SK-N-SH (cell line): Measurements from ENCODE around the gene KRT35. TPM values are rescaled to one million over a fixed set of nuclear protein-coding genes. Genes with fewer than 3 reads are reported as not detected.

Source experiments
- CTCF ChIA-PET: fragments of 300-600, 350-600 bp; formaldehyde crosslinking; extraction: SDS; loops from one replicate; lab custom pipeline; 2021; lab: Yijun Ruan, JAX
- POLR2A ChIA-PET: fragments of 350-600 bp; sonication (Branson Sonifier 250); formaldehyde crosslinking; extraction: SDS; loops from one replicate; lab custom pipeline; 2020; ENCODE audit warnings: antibody characterized with exemption, inconsistent platforms; lab: Yijun Ruan, JAX
- DNase-seq: peaks from one replicate; pipeline ENCODE4 v3.0.0; 2012
- H2AFZ ChIP-seq: fragments of 200-600 bp; sonication (generic); 2 replicates; pipeline ENCODE4 v1.8.1; 2016; ENCODE audit warnings: antibody characterized with exemption, mild to moderate bottlenecking, low read depth
- H3F3A ChIP-seq: fragments of 200-600 bp; sonication (generic); replicated peaks from 2 replicates; pipeline ENCODE3; 2016; ENCODE audit warnings: antibody characterized with exemption, mild to moderate bottlenecking; ENCODE audit not compliant: insufficient read depth
- H3K27ac ChIP-seq, 2 experiments: fragments of 200-500 bp in 1 of 2; fragments of 200-600 bp in 1 of 2; sonication (Bioruptor generic) in 1 of 2; sonication (generic), shearing (Covaris generic) in 1 of 2; 2 replicates each; pipeline versions ENCODE4 v1.5.1 to v1.6.1; 2014 to 2016; ENCODE audit warnings: low read depth in 2 of 2, inconsistent platforms in 1 of 2, low read length in 1 of 2, mild to moderate bottlenecking in 1 of 2, mixed read lengths in 1 of 2
- H3K27me3 ChIP-seq: fragments of 200-600 bp; sonication (generic), shearing (Covaris generic); 2 replicates; pipeline ENCODE4 v1.6.1; 2016; ENCODE audit warnings: mixed run types; ENCODE audit not compliant: insufficient read depth
- H3K36me3 ChIP-seq, 2 experiments: fragments of 200-500 bp in 1 of 2; fragments of 200-600 bp in 1 of 2; sonication (Bioruptor generic) in 1 of 2; sonication (generic) in 1 of 2; replicated peaks in 1 of 2; 2 replicates each; pipeline versions ENCODE3 to v1.5.1; 2014 to 2016; ENCODE audit warnings: low read length in 1 of 2, mild to moderate bottlenecking in 1 of 2; ENCODE audit not compliant: insufficient read depth in 2 of 2, control insufficient read depth in 1 of 2
- H3K4me1 ChIP-seq, 2 experiments: fragments of 200-500 bp in 1 of 2; fragments of 200-600 bp in 1 of 2; sonication (Bioruptor generic) in 1 of 2; sonication (generic), shearing (Covaris generic) in 1 of 2; 2 replicates each; pipeline versions ENCODE4 v1.5.1 to v1.6.1; 2014 to 2016; ENCODE audit warnings: low read depth in 1 of 2, low read length in 1 of 2, mixed run types in 1 of 2; ENCODE audit not compliant: insufficient read depth in 2 of 2, control insufficient read depth in 1 of 2
- H3K4me2 ChIP-seq: fragments of 200-600 bp; sonication (generic), shearing (Covaris generic); 2 replicates; pipeline ENCODE4 v1.6.1; 2017; ENCODE audit warnings: mixed run types
- H3K4me3 ChIP-seq, 2 experiments: fragments of 200-500 bp in 1 of 2; fragments of 200-600 bp in 1 of 2; sonication (Bioruptor generic) in 1 of 2; sonication (generic), shearing (Covaris generic) in 1 of 2; 2 replicates each; pipeline versions ENCODE4 v1.5.1 to v1.8.1; 2014 to 2016; ENCODE audit warnings: low read depth in 2 of 2, inconsistent platforms in 1 of 2, low read length in 1 of 2, mild to moderate bottlenecking in 1 of 2, mixed read lengths in 1 of 2, moderate library complexity in 1 of 2
- H3K79me2 ChIP-seq: fragments of 200-600 bp; sonication (generic); 2 replicates; pipeline ENCODE4 v1.8.1; 2017; ENCODE audit warnings: mild to moderate bottlenecking; ENCODE audit not compliant: insufficient read depth
- H3K9ac ChIP-seq: fragments of 200-600 bp; sonication (generic); 2 replicates; pipeline ENCODE4 v1.6.1; 2017; ENCODE audit warnings: mixed run types
- H3K9me2 ChIP-seq: fragments of 200-600 bp; sonication (generic); 2 replicates; pipeline ENCODE4 v1.6.1; 2017; ENCODE audit warnings: mixed run types
- H3K9me3 ChIP-seq: fragments of 200-600 bp; sonication (generic); 2 replicates; pipeline ENCODE4 v1.6.1; 2017; ENCODE audit warnings: mixed run types, mild to moderate bottlenecking, moderate library complexity
- H4K20me1 ChIP-seq: fragments of 200-600 bp; sonication (generic); 2 replicates; pipeline ENCODE4 v1.6.1; 2017; ENCODE audit warnings: mild to moderate bottlenecking, mixed run types; ENCODE audit not compliant: insufficient read depth
- CHD2 ChIP-seq: fragments of 150-350 bp; IDR thresholded peaks from 2 replicates; pipeline ENCODE4 v1.6.1; 2018; ENCODE audit warnings: low read length; ENCODE audit not compliant: partially characterized antibody
- ELF1 ChIP-seq: IDR thresholded peaks from 2 replicates; pipeline ENCODE4 v1.4.0; 2012
- EZH2phosphoT487 ChIP-seq: fragments of 200-600 bp; sonication (generic); IDR thresholded peaks from 2 replicates; pipeline ENCODE4 v1.6.1; 2017; ENCODE audit warnings: low read depth, mixed run types, mild to moderate bottlenecking, antibody characterized with exemption, moderate library complexity, borderline replicate concordance
- FOSL2 ChIP-seq: IDR thresholded peaks from 2 replicates; pipeline ENCODE4 v1.4.0; 2012; ENCODE audit warnings: low read depth, mild to moderate bottlenecking, moderate library complexity, borderline replicate concordance
- FOXJ3 ChIP-seq: sonication (generic); formaldehyde crosslinking; IDR thresholded peaks from 2 replicates; pipeline ENCODE4 v1.5.1; 2020; ENCODE audit warnings: mild to moderate bottlenecking, missing genetic modification reagents
- GABPA ChIP-seq: IDR thresholded peaks from 2 replicates; pipeline ENCODE4 v1.4.0; 2012; ENCODE audit warnings: low read depth, mild to moderate bottlenecking
- GATA2 ChIP-seq: sonication (generic); formaldehyde crosslinking; IDR thresholded peaks from 2 replicates; pipeline ENCODE4 v1.5.0; 2020; ENCODE audit warnings: mild to moderate bottlenecking, missing genetic modification reagents
- MXI1 ChIP-seq: IDR thresholded peaks from 2 replicates; pipeline ENCODE4 v1.6.1; 2012; ENCODE audit warnings: mild to moderate bottlenecking, low read depth, low read length, improper control_type of control experiment
- POLR2AphosphoS5 ChIP-seq: IDR thresholded peaks from 2 replicates; pipeline ENCODE4 v1.6.1; 2012; ENCODE audit warnings: low read depth, low read length
- RAD21 ChIP-seq: IDR thresholded peaks from 2 replicates; pipeline ENCODE4 v1.6.1; 2012; ENCODE audit warnings: mild to moderate bottlenecking, low read length
- RCOR1 ChIP-seq: fragments of 150-350 bp; IDR thresholded peaks from 2 replicates; pipeline ENCODE4 v1.6.1; 2017; ENCODE audit warnings: antibody characterized with exemption, low read length
- SMC3 ChIP-seq: IDR thresholded peaks from 2 replicates; pipeline ENCODE4 v1.6.1; 2012; ENCODE audit warnings: low read depth, low read length, improper control_type of control experiment
- YY1 ChIP-seq: IDR thresholded peaks from 2 replicates; pipeline ENCODE4 v1.4.0; 2012; ENCODE audit warnings: low read depth, mild to moderate bottlenecking
- WGBS: methylation state at CpG from one replicate; pipeline ENCODE4 v1.1.6; 2017; ENCODE audit warnings: low lambda C conversion rate; 5-methylcytosine and 5-hydroxymethylcytosine counted together
- polyA plus RNA-seq, 3 experiments: library from polyadenylated mRNA; depleted of rRNA; stranded (reverse); fragments of >200 nt; gene quantifications; 2 replicates each; pipeline ENCODE4 v1.2.3, GENCODE V29; 2012
- TF ChIP-seq, protein P1 (sequence below): IDR thresholded peaks from 2 replicates; pipeline ENCODE4 v1.4.0; 2012; ENCODE audit warnings: low read depth, borderline replicate concordance
- TF ChIP-seq, protein P2 (sequence below): IDR thresholded peaks from 2 replicates; pipeline ENCODE4 v1.4.0; 2012; ENCODE audit warnings: low read depth, borderline replicate concordance

KRT35 gene
- polyA plus RNA-seq, 1 of the 3 experiments (the other 2 are of a cell fraction): not detected

DNA sequence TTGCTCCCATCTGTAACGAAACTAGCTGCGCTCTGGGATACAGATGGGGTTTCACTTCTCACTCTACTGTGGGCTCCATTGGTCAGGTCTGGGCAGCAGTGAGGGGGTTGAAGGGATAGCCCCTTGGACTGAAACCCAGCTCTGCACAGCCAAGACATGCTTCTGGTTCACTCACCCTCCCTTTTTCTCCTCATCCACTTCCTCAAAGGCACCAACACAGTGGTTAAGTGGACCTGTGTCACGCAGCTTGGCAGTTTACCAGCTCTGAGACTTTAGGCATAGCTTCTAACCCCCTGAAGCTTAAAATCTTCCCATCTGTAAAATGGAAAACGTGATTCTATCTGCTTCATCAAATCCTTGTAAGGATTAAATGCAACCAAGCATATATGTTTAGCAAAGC, 28.7 kb downstream of the KRT35 start:
- Histone ChIP-seq H4K20me1 (no peaks in the 10 kb centered on the region), H3K27ac (no peak overlapping the region), H3K4me3 (no peak overlapping the region), H3K4me2 (no peak overlapping the region), H3K79me2 (no peaks in the 10 kb centered on the region), H3K36me3 (no peaks in the 10 kb centered on the region), H2AFZ (no peak overlapping the region), H3K27me3 (no peaks in the 10 kb centered on the region), H3K9me2 (no peaks in the 10 kb centered on the region), H3K9ac (no peak overlapping the region), H3F3A (peaks cover 1% of the 10 kb centered on the region), H3K9me3 (no peaks in the 10 kb centered on the region; the same call in 1 of the 2 replicates), H3K4me1 (no peaks in the 10 kb centered on the region)
- no peak for TF ChIP-seq YY1
- TF ChIP-seq FOSL2: no peak
- TF ChIP-seq RAD21: no peak
- TF ChIP-seq, protein P1, sequence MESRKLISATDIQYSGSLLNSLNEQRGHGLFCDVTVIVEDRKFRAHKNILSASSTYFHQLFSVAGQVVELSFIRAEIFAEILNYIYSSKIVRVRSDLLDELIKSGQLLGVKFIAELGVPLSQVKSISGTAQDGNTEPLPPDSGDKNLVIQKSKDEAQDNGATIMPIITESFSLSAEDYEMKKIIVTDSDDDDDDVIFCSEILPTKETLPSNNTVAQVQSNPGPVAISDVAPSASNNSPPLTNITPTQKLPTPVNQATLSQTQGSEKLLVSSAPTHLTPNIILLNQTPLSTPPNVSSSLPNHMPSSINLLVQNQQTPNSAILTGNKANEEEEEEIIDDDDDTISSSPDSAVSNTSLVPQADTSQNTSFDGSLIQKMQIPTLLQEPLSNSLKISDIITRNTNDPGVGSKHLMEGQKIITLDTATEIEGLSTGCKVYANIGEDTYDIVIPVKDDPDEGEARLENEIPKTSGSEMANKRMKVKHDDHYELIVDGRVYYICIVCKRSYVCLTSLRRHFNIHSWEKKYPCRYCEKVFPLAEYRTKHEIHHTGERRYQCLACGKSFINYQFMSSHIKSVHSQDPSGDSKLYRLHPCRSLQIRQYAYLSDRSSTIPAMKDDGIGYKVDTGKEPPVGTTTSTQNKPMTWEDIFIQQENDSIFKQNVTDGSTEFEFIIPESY: no peak
- no peak for TF ChIP-seq CHD2
- no peak for TF ChIP-seq RCOR1
- no peak for TF ChIP-seq GABPA
- TF ChIP-seq, protein P2, sequence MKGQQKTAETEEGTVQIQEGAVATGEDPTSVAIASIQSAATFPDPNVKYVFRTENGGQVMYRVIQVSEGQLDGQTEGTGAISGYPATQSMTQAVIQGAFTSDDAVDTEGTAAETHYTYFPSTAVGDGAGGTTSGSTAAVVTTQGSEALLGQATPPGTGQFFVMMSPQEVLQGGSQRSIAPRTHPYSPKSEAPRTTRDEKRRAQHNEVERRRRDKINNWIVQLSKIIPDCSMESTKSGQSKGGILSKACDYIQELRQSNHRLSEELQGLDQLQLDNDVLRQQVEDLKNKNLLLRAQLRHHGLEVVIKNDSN: no peak
- ChIA-PET CTCF (interaction anchor here (1.2 to 1.6 kb wide), 2 partner anchors 8 to 96 kb away, joined by 3 to 6 read pairs; no protein-coding TSS in a partner anchor), POLR2A (no interaction called here)
- 31% methylated on average over 4 of the region's 4 CpGs for WGBS
- no peak for DNase-seq

DNA sequence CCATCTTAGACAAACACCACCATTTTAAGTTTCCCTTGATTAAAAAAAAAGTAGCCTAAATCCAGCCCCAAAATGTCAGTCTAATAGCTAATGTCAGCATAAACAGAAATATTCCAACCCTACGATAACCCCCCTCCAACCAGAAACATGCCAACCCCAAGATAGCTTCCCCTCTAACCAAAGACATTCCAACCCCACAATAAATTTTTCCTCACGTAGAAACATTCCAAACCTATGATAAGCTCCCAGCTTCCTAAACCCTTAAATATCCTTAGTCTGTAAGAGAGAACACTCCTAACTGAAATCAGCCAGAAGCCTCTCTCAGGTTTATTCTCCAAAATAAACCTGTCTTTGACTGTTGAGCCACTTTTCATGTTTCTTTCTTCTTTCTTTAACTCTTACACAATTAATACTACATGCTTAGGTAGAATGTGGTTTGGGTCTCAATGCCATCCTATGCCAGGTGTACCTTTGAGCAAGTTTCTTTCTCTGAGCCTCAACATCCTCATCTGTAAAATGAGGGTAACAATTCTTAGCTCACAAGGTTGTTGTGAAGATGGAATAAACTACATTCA, 29.7 kb downstream of the KRT35 start:
- no peak for DNase-seq
- H3K9me3 ChIP-seq: no peaks in the 10 kb centered on the region; the same call in 1 of the 2 replicates
- ChIA-PET CTCF (interaction anchor here (1.2 kb wide), 1 partner anchor 10 kb away, joined by 3 read pairs; no protein-coding TSS in a partner anchor), POLR2A (no interaction called here)
- H3F3A ChIP-seq: peaks cover 9% of the 10 kb centered on the region
- no peak overlapping the region for H3K4me3 ChIP-seq
- no peaks in the 10 kb centered on the region for H3K27me3 ChIP-seq
- no peak overlapping the region for H2AFZ ChIP-seq
- 36% methylated on average over 2 of the region's 2 CpGs for WGBS
- H4K20me1 ChIP-seq: no peaks in the 10 kb centered on the region
- H3K4me2 ChIP-seq: no peak overlapping the region
- no peaks in the 10 kb centered on the region for H3K79me2 ChIP-seq
- no peaks in the 10 kb centered on the region for H3K36me3 ChIP-seq
- H3K4me1 ChIP-seq: no peaks in the 10 kb centered on the region
- H3K27ac ChIP-seq: no peak overlapping the region
- H3K9me2 ChIP-seq: no peaks in the 10 kb centered on the region
- TF ChIP-seq SMC3 (no peak), FOSL2 (no peak), POLR2AphosphoS5 (no peak), ELF1 (no peak), MXI1 (no peak), FOXJ3 (no peak), EZH2phosphoT487 (no peak), GATA2 (CRISPR knock-in tag) (no peak)
- no peak overlapping the region for H3K9ac ChIP-seq
